ENCODE results near the gene PLEKHG2.
A peak's percentile ranks its signal among the peaks of the same experiment; 100 is the strongest.

The PLEKHG2 gene

GRCh38 chr19:39419003-39419402, 6.5 kb downstream of the PLEKHG2 start:
- no peak for DNase-seq (ENCODE audit: low read depth in 2 of 2)

DNA sequence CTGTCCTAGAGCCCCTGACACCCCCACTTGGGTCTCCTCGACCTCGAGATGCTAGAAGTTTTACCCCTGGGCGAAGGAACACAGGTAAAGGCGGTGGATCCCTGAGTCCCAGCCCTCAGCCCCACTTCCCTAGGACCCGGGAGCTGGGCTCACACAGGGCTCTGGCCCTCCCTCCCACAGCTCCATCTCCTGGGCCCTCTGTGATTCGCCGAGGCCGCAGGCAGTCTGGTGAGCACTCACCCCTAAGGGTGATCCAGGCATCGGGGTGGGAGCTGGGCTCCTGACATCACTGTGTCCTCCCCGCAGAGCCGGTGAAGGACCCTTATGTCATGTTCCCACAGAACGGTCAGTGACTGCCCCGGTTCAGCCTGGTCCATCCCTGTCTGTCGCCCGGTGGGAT, 8.3 kb downstream of the PLEKHG2 start:
- DNase-seq (ENCODE audit: low read depth in 2 of 2), result no peak

DNA sequence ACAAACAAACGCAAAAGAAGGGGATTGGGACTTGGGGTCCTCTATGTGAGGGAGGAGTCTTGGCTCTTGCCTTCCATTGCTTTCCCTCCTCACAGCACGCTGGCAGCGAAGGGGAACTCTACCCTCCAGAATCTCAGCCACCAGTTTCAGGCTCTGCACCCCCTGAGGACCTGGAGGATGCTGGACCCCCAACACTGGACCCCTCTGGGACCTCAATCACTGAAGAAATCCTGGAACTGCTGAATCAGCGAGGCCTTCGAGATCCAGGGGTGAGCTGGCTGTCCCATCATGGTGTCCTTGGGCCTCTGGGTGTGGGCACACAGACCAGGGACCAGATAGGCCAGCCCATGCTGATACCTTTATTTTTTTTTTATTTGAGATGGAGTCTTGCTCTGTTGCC, 9.6 kb downstream of the PLEKHG2 start:
- no peak for DNase-seq (ENCODE audit: low read depth in 2 of 2)

DNA sequence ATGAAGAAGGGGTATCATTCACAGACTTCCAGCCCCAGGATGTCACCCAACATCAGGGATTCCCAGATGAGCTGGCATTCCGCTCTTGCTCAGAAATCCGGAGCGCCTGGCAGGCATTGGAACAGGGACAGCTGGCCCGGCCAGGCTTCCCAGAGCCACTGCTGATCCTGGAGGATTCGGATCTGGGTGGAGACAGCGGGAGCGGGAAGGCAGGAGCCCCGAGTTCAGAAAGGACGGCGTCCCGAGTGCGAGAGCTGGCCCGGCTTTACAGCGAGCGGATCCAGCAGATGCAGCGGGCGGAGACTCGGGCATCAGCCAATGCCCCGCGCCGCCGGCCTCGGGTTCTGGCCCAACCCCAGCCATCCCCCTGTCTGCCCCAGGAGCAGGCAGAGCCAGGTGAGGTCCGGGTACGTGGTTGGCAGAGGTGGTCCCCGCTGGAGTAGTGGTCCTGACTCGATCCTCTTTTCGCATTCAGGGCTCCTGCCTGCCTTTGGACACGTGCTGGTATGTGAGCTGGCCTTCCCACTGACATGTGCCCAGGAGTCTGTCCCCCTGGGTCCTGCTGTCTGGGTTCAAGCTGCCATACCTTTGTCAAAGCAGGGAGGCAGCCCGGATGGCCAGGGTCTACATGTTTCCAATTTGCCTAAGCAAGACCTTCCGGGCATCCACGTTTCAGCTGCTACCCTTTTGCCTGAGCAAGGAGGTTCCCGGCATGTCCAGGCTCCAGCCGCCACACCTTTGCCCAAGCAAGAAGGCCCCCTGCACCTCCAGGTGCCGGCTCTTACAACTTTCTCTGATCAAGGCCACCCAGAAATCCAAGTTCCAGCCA, 11.0 kb downstream of the PLEKHG2 start:
- DNase-seq (ENCODE audit: low read depth in 2 of 2), result no peak

- no peak for DNase-seq (ENCODE audit: low read depth in 2 of 2)
These were observed 12.5 kb downstream of the PLEKHG2 start for GRCh38 chr19:39424934-39425333.

GRCh38 chr19:39425744-39426143, 13.3 kb downstream of the PLEKHG2 start:
- no peak for DNase-seq (ENCODE audit: low read depth in 2 of 2)

- DNase-seq (ENCODE audit: low read depth in 2 of 2), result no peak
These were observed 13.7 kb downstream of the PLEKHG2 start for GRCh38 chr19:39426170-39426569.

GRCh38 chr19:39427707-39428106, 15.2 kb downstream of the PLEKHG2 start:
- DNase-seq (ENCODE audit: low read depth in 2 of 2), result no peak

DNA sequence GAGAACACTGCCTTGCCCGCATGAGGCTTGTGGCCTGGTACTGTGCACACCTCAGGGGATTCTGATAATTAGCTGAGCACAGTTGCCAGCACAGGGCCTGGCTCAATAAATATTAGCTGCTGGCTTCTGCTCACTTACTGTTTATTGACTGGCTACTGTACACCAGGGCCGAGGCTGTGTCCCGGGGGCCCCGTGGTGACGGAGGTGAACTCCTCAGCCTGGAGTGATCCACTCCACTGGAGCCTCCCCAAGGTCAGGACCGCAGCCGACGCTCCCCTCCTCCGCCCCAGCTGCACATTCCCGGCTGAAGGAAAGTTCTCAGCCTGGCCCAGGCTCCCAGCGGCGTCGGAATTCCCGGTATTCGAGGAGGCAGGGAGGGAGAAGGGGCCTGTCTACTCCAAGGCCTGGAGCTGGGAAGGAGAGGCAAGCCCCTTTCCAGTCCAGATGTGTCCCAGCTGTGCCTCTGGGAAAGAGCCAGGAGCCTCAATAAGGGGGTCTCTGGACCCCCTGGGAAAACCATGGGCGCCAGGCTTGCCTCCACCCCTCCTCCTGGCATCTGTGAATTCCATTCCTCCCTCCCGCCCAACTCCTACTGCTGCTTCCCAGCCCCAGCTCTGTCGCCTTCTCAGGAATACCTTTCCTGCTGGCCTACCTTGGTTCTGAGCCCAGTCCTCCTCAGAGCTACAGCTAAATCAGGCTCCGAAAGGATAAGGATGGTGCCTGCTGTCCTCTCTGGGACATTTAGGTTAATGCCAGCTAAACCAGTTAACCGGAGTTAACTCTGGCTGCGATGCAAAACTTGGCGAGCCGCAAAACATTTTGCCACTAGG, 16.0 kb downstream of the PLEKHG2 start:
- no peak for DNase-seq (ENCODE audit: low read depth in 2 of 2)

GRCh38 chr19:39430675-39431593, 18.5 kb downstream of the PLEKHG2 start:
- DNase-seq (ENCODE audit: low read depth in 2 of 2), result peak in 1 of 2 donors; percentile 20

DNA sequence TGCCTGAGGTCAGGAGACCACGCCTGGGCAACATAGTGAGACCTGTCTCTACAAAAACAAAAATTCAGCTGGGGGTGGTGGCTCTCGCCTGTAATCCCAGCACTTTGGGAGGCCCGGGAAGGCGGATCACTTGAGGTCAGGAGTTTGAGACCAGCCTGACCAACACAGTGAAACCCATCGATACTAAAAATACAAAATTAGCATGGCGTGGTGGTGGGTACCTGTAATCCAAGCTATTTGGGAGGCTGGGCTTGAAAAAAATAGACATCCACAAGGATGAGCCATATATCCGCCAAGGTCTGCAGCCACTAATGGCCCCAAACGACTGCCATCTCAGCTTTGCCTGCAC, 20.2 kb downstream of the PLEKHG2 start:
- no peak for DNase-seq (ENCODE audit: low read depth in 2 of 2)

GRCh38 chr19:39433480-39434079, 21.1 kb downstream of the PLEKHG2 start:
- no peak for DNase-seq (ENCODE audit: low read depth in 2 of 2)

DNA sequence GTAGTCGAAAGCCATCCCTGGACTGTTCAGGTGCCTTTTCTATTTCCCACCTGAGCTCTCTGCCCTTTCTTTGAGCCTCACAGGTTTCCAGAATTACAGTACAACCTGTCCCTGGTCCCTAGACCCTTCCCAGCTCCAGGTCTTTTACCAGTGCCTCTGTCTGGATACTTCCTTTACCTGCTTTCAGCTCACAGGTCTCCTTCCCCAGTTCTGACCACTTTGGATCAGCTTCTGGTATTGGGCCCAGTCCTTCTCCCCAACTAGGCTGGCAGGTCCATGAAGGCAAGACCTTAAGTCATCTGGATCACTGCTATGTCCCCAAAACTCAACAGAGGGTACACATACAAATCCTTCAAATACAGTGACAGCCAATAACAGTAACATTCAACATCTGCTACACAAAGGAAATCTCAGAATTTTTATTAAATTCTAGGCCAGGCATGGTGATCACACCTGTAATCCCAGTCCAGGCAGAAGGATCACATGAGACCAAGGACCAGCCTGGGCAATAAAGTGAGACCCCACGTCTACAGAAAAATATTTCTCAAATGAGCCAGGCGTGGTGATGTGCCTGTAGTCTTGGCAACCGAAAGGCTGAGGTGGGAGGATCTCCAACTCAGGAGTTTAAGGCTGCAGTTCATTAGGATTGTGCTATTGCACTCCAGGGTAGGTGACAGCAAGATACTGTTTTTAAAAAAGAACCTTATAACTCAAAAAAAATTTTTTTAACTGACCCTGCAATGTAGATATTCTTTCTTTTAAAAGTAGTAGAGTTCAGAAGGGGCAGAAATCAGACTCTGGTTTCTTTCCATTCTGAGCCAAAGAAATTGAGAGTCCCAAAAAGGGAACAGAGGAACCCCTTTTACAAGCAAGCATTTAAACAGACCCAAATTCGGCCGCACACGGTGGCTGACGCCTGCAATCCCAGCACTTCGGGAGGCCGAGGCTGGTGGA, 21.9 kb downstream of the PLEKHG2 start:
- no peak for DNase-seq (ENCODE audit: low read depth in 2 of 2)

DNA sequence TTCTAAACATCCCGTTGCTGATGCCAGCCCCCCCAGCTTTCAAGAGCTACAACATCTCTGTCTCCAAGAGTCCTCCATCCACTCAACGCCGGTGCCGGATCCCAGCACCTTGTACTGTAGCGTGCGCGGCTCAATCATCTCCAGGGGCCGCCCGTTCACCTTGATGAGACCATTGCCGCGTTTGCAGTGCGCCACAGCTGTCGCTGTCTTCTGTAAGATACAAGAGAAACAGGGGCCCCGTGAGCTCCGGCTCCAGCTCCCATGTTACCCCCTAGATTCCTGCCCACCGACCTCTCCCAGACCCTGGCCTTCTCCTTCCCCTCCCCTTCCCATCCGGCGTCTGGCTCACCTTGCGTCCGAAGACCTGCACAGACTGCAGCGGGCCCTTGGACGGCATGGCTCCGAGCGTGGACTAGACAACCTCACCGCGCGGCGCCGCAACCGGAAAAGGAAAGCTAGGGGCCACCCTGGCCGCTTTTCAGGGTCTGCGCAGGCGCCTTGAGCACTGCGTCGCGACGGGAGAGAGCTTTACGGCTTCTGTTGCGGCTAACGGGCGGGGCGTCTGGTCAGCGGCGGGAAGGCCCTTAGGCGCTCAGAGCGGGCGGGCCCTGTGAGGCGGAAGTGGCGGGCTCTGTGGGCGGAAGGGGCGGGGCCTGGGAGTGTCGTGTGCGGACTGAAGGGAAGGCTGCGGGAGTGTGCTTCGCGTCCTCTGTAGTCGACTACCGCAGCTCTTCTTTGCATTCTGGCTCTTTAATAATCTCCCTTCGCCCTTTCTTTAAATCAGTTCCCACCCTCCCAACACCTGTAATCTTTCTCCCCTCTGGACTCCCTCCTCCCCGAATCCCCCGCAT, 23.3 kb downstream of the PLEKHG2 start, which contains the start of gene RPS16:
Gene RPS16, minus strand, starts transcription at position 451 of the 851 bp plus-strand sequence. Its CDS starts 54 bp downstream, at position 397.
- DNase-seq (ENCODE audit: low read depth in 2 of 2), result peak; percentile 98

- no peak for DNase-seq (ENCODE audit: low read depth in 2 of 2)
These were observed 23.9 kb downstream of the PLEKHG2 start for GRCh38 chr19:39436350-39436716.

- DNase-seq (ENCODE audit: low read depth in 2 of 2), result no peak
These were observed 25.9 kb downstream of the PLEKHG2 start for GRCh38 chr19:39438270-39438934.

- no peak for DNase-seq (ENCODE audit: low read depth in 2 of 2)
These were observed 32.2 kb downstream of the PLEKHG2 start for GRCh38 chr19:39444598-39445195.
